Progenitor cell of endocrine pancreas (in vitro differentiated cells): ENCODE results near the gene FLCN. TPM values are rescaled to one million over a fixed set of nuclear protein-coding genes. Genes with fewer than 3 reads are reported as not detected.

ENCODE experiments used
- DNase-seq: peaks from one replicate; pipeline ENCODE4 v3.0.0; 2021; ENCODE audit warnings: low spot score; ENCODE audit not compliant: unreplicated experiment
- H3K27ac Mint-ChIP-seq: 2 replicates; pipeline ENCODE4 v1.8.0; 2021; ENCODE audit warnings: mild to moderate bottlenecking, moderate library complexity, mixed read lengths
- H3K27me3 Mint-ChIP-seq: 2 replicates; pipeline ENCODE4 v1.8.0; 2021; ENCODE audit warnings: mixed read lengths
- H3K36me3 Mint-ChIP-seq: 2 replicates; pipeline ENCODE4 v1.8.0; 2022; ENCODE audit warnings: mixed read lengths; ENCODE audit not compliant: insufficient read depth
- H3K4me1 Mint-ChIP-seq: 2 replicates; pipeline ENCODE4 v1.8.0; 2021; ENCODE audit warnings: low read depth, mixed read lengths
- H3K4me3 Mint-ChIP-seq: 2 replicates; pipeline ENCODE4 v1.8.0; 2021; ENCODE audit warnings: low read depth, mild to moderate bottlenecking, moderate library complexity, mixed read lengths
- H3K9me3 Mint-ChIP-seq: 2 replicates; pipeline ENCODE4 v1.8.0; 2021; ENCODE audit warnings: low read depth, mixed read lengths
- total RNA-seq: library from RNA; stranded (reverse); gene quantifications from 2 replicates; pipeline ENCODE4 v1.2.1, GENCODE V29; 2021
- TF ChIP-seq, protein P1 (sequence below): fragments of 200-600 bp; sonication (generic); IDR thresholded peaks from one replicate; pipeline ENCODE4 v1.5.0; 2021; ENCODE audit warnings: antibody characterized with exemption, mild to moderate bottlenecking; ENCODE audit not compliant: unreplicated experiment

Gene FLCN
- total RNA-seq, 1 donor from 2014 or later, result 58.4 TPM

DNA sequence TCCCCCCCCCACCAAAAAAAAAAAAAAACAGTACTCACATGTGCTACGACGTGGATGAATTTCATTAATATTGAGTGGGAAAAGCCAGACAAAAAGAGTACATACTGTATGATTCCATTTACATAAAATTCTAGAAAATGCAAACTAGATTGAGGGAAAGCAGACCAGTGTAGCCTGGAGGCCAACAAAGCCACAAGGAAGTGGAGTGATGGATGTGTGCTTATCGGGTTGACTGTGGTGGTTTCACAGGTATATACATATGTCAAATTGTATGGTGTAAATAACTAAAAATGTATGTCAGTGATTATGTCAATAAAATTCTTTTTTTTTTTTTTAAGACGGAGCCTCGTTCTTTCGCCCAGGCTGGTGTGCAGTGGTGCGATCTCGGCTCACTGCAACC, 29.0 kb downstream of the FLCN start:
- Mint-ChIP-seq H3K4me3 (no peak overlapping the region), H3K36me3 (peaks cover 2% of the 10 kb centered on the region), H3K27ac (no peak overlapping the region), H3K9me3 (no peaks in the 10 kb centered on the region), H3K27me3 (no peaks in the 10 kb centered on the region), H3K4me1 (no peaks in the 10 kb centered on the region)
- DNase-seq, result no peak
- TF ChIP-seq, protein P1, sequence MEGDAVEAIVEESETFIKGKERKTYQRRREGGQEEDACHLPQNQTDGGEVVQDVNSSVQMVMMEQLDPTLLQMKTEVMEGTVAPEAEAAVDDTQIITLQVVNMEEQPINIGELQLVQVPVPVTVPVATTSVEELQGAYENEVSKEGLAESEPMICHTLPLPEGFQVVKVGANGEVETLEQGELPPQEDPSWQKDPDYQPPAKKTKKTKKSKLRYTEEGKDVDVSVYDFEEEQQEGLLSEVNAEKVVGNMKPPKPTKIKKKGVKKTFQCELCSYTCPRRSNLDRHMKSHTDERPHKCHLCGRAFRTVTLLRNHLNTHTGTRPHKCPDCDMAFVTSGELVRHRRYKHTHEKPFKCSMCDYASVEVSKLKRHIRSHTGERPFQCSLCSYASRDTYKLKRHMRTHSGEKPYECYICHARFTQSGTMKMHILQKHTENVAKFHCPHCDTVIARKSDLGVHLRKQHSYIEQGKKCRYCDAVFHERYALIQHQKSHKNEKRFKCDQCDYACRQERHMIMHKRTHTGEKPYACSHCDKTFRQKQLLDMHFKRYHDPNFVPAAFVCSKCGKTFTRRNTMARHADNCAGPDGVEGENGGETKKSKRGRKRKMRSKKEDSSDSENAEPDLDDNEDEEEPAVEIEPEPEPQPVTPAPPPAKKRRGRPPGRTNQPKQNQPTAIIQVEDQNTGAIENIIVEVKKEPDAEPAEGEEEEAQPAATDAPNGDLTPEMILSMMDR, result no peak

DNA sequence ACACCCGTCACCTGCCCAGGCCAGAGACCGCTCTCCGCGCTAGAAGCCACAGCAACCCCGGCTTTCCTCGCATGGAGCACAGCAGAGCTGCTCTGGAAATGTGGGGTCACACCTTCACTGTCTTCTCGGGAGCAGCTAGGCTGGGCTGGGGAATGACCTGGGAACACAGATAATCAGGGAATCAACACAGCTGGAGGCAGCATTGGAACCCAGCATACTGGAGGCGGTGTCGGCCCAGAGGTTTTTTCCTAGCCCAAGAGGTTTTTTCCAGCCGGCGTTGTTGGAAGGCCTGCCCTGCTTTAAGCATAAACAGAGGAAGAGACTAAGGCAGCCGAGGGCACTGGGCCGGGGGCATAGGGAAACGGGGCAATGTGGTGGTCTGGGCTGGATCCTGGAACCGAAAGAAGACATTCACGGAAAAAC, 30.0 kb downstream of the FLCN start:
- no peak for DNase-seq
- Mint-ChIP-seq H3K9me3 (no peaks in the 10 kb centered on the region), H3K27me3 (no peaks in the 10 kb centered on the region), H3K36me3 (no peaks in the 10 kb centered on the region), H3K27ac (no peak overlapping the region), H3K4me1 (no peaks in the 10 kb centered on the region), H3K4me3 (no peak overlapping the region)
- TF ChIP-seq, protein P1, result no peak

DNA sequence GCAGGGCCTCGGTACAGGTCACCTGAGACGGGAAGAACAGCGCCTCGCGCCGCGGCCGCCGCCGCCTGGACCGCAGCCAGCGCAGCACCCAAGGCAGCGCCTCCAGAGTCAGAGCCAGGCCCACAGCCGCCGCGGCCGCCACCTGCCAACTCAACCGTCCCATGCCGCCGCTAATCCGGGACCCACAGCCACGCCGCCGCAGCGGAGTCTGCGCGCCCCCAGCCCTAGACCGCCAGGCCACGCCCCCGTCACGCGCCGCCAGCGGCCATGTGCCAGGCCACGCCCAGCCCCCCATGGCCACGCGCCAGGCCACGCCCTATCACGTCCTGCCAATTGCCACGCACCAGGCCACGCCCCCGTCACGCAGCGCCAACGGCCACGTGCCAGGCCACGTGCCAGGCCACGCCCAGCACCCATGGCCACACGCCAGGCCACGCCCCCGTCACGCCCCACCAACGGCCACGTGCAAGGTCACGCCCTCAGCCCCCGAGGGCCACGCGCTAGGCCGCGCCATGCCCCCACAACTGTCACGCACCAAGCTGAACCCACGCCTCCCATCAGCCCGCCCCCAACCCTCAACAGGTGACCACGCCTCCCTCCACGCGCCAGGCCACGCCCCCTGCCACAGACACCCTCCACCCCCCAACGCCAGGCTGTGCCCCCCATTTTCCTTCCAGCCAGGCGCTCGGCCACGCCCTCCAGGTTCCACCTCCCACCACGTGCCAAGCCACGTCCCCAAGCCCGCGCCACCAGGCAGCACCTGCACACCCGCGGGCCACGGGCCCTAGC, 30.6 kb downstream of the FLCN start, which contains the start of gene PLD6:
PLD6 (minus strand) TSS at position 210 of the 789 bp plus-strand sequence; CDS start at position 163, 47 bp downstream.
- Mint-ChIP-seq H3K27me3 (no peaks in the 10 kb centered on the region), H3K9me3 (no peaks in the 10 kb centered on the region), H3K36me3 (no peaks in the 10 kb centered on the region), H3K4me3 (no peak within 1 kb of the TSS), H3K27ac (no peak within 1 kb of the TSS), H3K4me1 (no peaks in the 10 kb centered on the region)
- TF ChIP-seq, protein P1, result no peak
- DNase-seq, result no peak

DNA sequence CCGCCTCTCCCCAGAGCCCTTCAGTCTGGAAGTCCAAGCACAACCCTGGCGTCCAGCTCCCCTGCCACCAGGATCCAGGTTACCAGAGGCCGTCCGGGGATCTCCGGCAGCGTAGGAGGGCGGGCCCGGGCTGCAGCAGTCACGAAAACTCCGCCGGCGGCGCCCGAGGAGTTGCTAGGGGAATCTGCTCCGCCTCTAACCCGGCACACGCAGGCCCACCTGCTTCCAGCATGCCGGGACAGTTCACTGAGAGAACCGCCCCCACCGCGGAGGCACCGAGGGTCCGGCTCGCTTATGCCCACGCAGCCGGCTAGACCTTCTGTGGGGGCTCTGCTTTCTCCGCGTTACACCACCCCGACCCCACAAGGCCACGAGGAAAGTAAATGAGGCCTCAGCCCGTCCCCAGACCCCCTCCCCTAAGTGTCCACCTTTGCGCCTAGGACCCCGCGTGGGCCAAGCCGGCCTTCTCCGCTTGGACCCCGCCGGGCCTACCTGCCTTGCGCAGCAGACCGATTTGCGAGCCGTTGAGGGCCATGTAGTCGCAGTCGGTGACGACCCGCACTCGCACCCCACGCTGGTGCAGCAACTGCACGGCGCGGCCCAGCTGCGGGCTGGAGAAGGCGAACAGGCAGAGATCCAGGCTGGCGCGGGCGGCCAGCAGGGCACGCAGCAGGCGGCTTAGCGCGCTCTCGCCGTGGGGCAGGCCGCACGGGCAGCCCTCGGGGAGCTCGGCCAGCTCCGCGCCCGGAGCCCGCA, 31.4 kb downstream of the FLCN start:
- TF ChIP-seq, protein P1, result no peak
- no peaks in the 10 kb centered on the region for H3K9me3 Mint-ChIP-seq
- DNase-seq, result no peak
- H3K36me3 Mint-ChIP-seq, result no peaks in the 10 kb centered on the region
- H3K27me3 Mint-ChIP-seq, result no peaks in the 10 kb centered on the region
- no peak overlapping the region for H3K27ac Mint-ChIP-seq
- no peaks in the 10 kb centered on the region for H3K4me1 Mint-ChIP-seq
- H3K4me3 Mint-ChIP-seq, result no peak overlapping the region

DNA sequence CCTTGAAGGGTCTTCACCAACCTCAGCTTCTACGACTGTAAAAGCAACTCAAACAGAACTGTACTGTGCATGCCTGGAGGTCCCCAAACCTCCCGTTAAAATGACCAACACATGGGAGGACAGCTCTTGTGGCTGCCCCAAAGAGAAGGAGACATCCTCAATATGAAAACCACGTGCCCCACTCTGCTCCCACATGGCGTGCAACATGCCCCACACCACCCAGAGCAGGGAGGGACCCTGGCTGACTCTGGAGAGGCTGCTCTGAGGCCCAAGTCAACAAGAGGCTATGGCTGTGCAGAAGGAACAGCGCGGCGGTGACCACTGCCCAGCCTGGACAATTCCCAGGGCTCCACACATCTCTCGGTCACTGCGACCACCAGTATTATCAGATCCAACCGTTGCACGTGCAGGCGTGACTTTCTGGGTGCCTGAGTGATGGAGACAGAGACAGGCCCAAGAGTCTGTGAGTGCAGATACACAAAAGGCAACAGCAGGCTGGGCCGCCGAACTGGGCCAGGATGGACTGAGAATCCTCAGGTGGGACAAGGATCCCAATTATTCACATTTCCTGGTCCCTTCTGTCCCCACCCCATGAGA, 32.2 kb downstream of the FLCN start:
- H3K27me3 Mint-ChIP-seq, result no peaks in the 10 kb centered on the region
- H3K36me3 Mint-ChIP-seq, result no peaks in the 10 kb centered on the region
- no peak overlapping the region for H3K4me3 Mint-ChIP-seq
- no peak for DNase-seq
- no peak overlapping the region for H3K27ac Mint-ChIP-seq
- H3K9me3 Mint-ChIP-seq, result no peaks in the 10 kb centered on the region
- peaks cover 2% of the 10 kb centered on the region for H3K4me1 Mint-ChIP-seq
- TF ChIP-seq, protein P1, result no peak
